Measurements from ENCODE around the gene SHISA9.

SHISA9 gene

DNA sequence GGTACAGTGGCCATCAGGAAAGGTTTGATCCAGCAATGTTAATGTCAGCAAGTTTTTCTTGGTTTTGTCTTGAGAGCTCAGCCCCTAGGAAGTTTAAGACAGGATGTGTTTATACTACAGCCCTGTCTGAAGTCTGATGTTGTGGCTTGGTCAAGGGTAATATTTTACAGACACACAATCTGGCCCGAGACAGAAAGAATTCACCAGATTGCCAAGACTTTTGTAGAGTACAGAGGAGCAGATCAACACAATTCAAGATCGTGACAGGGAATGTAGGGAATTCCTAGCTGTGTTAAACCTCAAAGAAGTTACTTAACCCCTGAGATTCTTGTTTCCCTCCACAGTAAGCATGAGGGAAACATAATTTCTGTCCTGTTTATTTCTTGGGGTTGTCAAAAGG, 63.1 kb downstream of the SHISA9 start:
- no peak for TF ChIP-seq CTCF (IDR thresholded peaks at IDR 0.05; ENCODE audit: low read depth, low read length, missing control alignments)
- H3K4me3 ChIP-seq (replicated peaks; ENCODE audit: low read depth, low read length) = no peak overlapping the region
- DNase-seq (ENCODE audit: extremely low read depth, low read depth) = no peak

DNA sequence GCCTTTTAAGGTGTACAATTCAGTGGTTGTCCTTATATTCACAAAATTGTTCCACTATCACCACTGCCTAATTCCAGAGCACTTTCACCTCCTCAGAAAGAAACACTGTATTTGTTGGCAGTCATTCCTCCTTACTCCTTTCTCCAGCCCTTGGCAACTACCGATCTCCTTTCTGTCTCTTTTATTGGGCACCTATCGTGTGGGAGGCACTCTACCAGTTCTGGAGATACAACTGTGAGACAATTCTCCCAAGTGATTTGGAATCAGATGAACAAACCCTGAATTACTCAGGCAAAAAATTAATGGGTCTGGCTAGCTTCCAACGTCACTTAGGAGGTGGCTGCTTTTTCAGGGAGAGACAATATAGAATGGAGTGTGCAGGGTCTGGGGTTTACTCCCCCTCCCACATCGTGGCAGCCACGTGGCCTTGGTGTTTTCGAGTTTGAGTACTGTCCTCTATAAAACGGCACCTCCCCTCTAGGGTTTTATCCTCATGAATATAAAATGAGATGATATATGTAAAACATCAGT, 63.9 kb downstream of the SHISA9 start:
- no peak for DNase-seq (ENCODE audit: extremely low read depth, low read depth)

DNA sequence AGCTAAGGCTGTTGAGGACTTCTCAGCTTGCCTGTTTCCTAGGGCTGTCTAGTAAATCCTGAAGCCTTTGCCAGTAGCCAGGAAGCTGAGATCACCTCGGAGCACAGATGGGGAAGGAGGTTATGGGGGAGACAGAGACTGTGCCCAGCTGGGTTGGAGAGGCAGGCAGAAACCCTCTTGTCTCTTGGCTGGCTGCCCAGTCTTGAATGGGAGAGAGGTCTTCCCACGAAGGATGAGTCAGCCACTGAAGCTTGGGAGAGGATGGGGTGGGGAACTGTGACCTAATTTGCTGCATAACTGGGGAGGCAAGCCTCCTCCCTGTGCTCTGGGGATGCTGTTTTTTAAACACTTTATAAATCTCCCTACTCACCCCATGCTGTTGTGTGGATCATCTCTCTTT, 69.8 kb downstream of the SHISA9 start:
- H3K4me3 ChIP-seq (replicated peaks; ENCODE audit: low read depth, low read length) = no peak overlapping the region
- DNase-seq (ENCODE audit: extremely low read depth, low read depth) = no peak
- no peak for TF ChIP-seq CTCF (IDR thresholded peaks at IDR 0.05; ENCODE audit: low read depth, low read length, missing control alignments)

More for the DNA sequence above, 63.9 kb downstream of the SHISA9 start:
- TF ChIP-seq CTCF (IDR thresholded peaks at IDR 0.05; ENCODE audit: low read depth, low read length, missing control alignments) = no peak
- H3K4me3 ChIP-seq (replicated peaks; ENCODE audit: low read depth, low read length) = no peak overlapping the region

DNA sequence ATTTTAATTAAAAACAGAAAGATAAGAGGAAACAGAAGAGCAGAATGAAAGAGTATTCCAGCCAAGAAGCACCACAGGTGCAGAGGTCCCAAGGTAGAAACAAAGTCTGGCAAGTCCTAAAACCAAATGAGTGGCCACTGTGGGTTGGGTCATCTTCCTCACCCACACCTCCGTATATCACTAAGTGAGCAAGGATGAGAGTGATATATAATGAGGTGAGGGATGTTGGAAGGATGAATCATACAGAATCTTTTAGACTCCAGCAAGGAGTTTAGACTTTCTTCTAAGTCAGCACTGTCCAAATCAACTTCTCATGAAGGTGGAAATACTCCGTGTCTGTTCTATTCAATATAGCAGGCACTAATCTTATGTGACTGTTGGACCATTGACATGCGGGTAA, 70.8 kb downstream of the SHISA9 start:
- no peak overlapping the region for H3K4me3 ChIP-seq (replicated peaks; ENCODE audit: low read depth, low read length)
- DNase-seq (ENCODE audit: extremely low read depth, low read depth) = no peak
- TF ChIP-seq CTCF (IDR thresholded peaks at IDR 0.05; ENCODE audit: low read depth, low read length, missing control alignments) = no peak

DNA sequence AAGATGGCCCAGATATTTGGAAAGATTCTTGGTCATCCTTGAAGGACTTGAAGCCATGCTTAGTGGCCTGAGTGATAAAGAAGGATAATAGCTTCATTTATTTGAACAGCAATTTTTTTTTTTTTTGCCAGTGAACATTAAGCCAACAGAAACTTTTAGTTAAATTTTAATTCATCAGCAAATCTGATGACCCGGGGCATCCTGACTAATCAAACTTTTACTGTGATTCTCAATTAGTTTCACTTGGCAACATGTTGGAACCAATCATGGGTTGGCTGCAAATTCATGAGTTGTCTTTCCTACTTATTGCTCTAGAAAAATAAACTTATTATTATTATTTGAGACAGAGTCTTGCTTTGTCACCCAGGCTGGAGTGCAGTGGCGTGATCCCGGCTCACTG, 74.4 kb downstream of the SHISA9 start:
- H3K4me3 ChIP-seq (replicated peaks; ENCODE audit: low read depth, low read length) = no peak overlapping the region
- DNase-seq (ENCODE audit: extremely low read depth, low read depth) = no peak
- no peak for TF ChIP-seq CTCF (IDR thresholded peaks at IDR 0.05; ENCODE audit: low read depth, low read length, missing control alignments)

DNA sequence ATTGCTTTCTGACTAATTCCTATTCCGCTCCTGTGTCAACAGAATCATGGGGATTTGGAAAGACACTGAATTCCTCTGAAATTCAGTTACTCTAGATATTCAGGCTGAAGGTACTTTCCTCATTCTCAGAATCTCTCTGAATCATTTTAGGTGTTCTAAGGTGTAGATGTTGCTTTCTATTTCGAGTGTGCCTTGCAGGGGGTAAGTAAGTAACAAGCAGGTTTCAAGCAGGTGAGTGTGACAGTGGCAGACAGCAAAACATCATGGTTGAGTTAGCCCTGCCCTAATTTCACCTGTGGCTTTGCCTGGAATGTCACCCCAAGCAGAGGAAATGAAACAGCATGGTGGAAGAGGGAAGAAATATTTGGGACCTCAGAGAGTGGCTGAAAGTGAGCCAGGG, 75.1 kb downstream of the SHISA9 start:
- DNase-seq (ENCODE audit: extremely low read depth, low read depth) = no peak
- no peak for TF ChIP-seq CTCF (IDR thresholded peaks at IDR 0.05; ENCODE audit: low read depth, low read length, missing control alignments)
- no peak overlapping the region for H3K4me3 ChIP-seq (replicated peaks; ENCODE audit: low read depth, low read length)

DNA sequence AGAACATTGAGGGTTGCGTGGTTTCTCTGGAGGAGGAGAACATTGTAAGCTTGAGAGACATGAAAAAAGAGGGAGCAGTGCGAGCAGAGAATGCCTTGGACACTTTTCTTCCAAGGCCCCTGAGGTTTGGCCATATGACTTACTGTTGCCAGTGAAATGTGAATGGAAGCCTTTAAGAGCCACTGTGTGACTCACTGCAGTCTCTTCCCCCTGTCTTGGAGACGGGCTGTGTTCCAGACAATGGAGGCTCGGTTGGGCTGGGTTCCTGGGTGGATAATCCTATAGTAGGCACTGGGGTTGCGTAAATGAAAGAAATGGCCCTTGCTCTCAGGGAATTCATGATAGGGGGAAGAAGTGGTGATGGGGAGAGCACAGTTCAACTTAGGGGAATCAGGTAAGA, 75.5 kb downstream of the SHISA9 start:
- TF ChIP-seq CTCF (IDR thresholded peaks at IDR 0.05; ENCODE audit: low read depth, low read length, missing control alignments) = no peak
- no peak for DNase-seq (ENCODE audit: extremely low read depth, low read depth)
- no peak overlapping the region for H3K4me3 ChIP-seq (replicated peaks; ENCODE audit: low read depth, low read length)

Measured in HFF-Myc (cell line).